ENCODE data around the gene CATSPER3.

Gene CATSPER3

GRCh38 chr5:135008981-135009735, 41.5 kb downstream of the CATSPER3 start:
- no peaks in the 10 kb centered on the region for H3K9me3 Mint-ChIP-seq

GRCh38 chr5:135009736-135010501, 42.2 kb downstream of the CATSPER3 start:
- no peak overlapping the region for H3K4me3 Mint-ChIP-seq
- H3K27ac Mint-ChIP-seq, result no peak overlapping the region
- peaks cover 17% of the 10 kb centered on the region for H3K4me1 Mint-ChIP-seq
- no peak for TF ChIP-seq CTCF (IDR thresholded peaks at IDR 0.05)
- no peak for DNase-seq
- no peaks in the 10 kb centered on the region for H3K9me3 Mint-ChIP-seq
- H3K27me3 Mint-ChIP-seq (ENCODE audit: low read depth, poor library complexity), result peaks cover 17% of the 10 kb centered on the region
- no peaks in the 10 kb centered on the region for H3K36me3 Mint-ChIP-seq (ENCODE audit: low read depth)

More at GRCh38 chr5:135008981-135009735, 41.5 kb downstream of the CATSPER3 start:
- DNase-seq, result no peak
- Mint-ChIP-seq H3K27me3 (ENCODE audit: low read depth, poor library complexity) (peaks cover 17% of the 10 kb centered on the region), H3K4me3 (no peak overlapping the region), H3K36me3 (ENCODE audit: low read depth) (no peaks in the 10 kb centered on the region), H3K27ac (no peak overlapping the region), H3K4me1 (peaks cover 10% of the 10 kb centered on the region)
- no peak for TF ChIP-seq CTCF (IDR thresholded peaks at IDR 0.05)

GRCh38 chr5:135010502-135011354, 43.0 kb downstream of the CATSPER3 start:
- no peak overlapping the region for H3K4me3 Mint-ChIP-seq
- H3K36me3 Mint-ChIP-seq (ENCODE audit: low read depth), result no peaks in the 10 kb centered on the region
- no peak for DNase-seq
- peaks cover 17% of the 10 kb centered on the region for H3K27me3 Mint-ChIP-seq (ENCODE audit: low read depth, poor library complexity)
- no peak for TF ChIP-seq CTCF (IDR thresholded peaks at IDR 0.05)
- H3K27ac Mint-ChIP-seq, result no peak overlapping the region
- H3K9me3 Mint-ChIP-seq, result no peaks in the 10 kb centered on the region
- H3K4me1 Mint-ChIP-seq, result peaks cover 18% of the 10 kb centered on the region

- H3K4me1 Mint-ChIP-seq, result peaks cover 18% of the 10 kb centered on the region
- H3K4me3 Mint-ChIP-seq, result no peak overlapping the region
- H3K27me3 Mint-ChIP-seq (ENCODE audit: low read depth, poor library complexity), result peaks cover 21% of the 10 kb centered on the region
- H3K27ac Mint-ChIP-seq, result no peak overlapping the region
- no peak for DNase-seq
- H3K36me3 Mint-ChIP-seq (ENCODE audit: low read depth), result no peaks in the 10 kb centered on the region
- no peaks in the 10 kb centered on the region for H3K9me3 Mint-ChIP-seq
- no peak for TF ChIP-seq CTCF (IDR thresholded peaks at IDR 0.05)
These were observed 43.8 kb downstream of the CATSPER3 start for GRCh38 chr5:135011355-135012032.

- Mint-ChIP-seq H3K36me3 (ENCODE audit: low read depth) (no peaks in the 10 kb centered on the region), H3K27me3 (ENCODE audit: low read depth, poor library complexity) (peaks cover 21% of the 10 kb centered on the region), H3K4me1 (peaks cover 18% of the 10 kb centered on the region), H3K4me3 (no peak overlapping the region), H3K27ac (no peak overlapping the region), H3K9me3 (no peaks in the 10 kb centered on the region)
- no peak for DNase-seq
- no peak for TF ChIP-seq CTCF (IDR thresholded peaks at IDR 0.05)
These were observed 44.4 kb downstream of the CATSPER3 start for GRCh38 chr5:135012033-135012588.

Data from nephron progenitor cell (in vitro differentiated cells).